ENCODE data around the gene CDC42BPB.

The CDC42BPB gene

GRCh38 chr14:103019826-103020225 is 37.5 kb downstream of the CDC42BPB start:
- peak; percentile 29 for DNase-seq (ENCODE audit: low spot score)

- no peak for DNase-seq (ENCODE audit: low spot score)
These were observed 38.1 kb downstream of the CDC42BPB start for GRCh38 chr14:103019236-103019635.

GRCh38 chr14:103016594-103016993 is 40.8 kb downstream of the CDC42BPB start:
- no peak for DNase-seq (ENCODE audit: low spot score)

GRCh38 chr14:103016071-103016470 is 41.3 kb downstream of the CDC42BPB start:
- no peak for DNase-seq (ENCODE audit: low spot score)

GRCh38 chr14:103015426-103015825 is 41.9 kb downstream of the CDC42BPB start:
- DNase-seq (ENCODE audit: low spot score), result no peak

- peak; percentile 79 for DNase-seq (ENCODE audit: low spot score)
These were observed 42.7 kb downstream of the CDC42BPB start for GRCh38 chr14:103014466-103015228.

GRCh38 chr14:103013028-103013427 is 44.3 kb downstream of the CDC42BPB start:
- no peak for DNase-seq (ENCODE audit: low spot score)

GRCh38 chr14:103009559-103009958 is 47.8 kb downstream of the CDC42BPB start:
- DNase-seq (ENCODE audit: low spot score), result no peak

- DNase-seq (ENCODE audit: low spot score), result no peak
These were observed 48.5 kb downstream of the CDC42BPB start for GRCh38 chr14:103008768-103009357.

GRCh38 chr14:103008126-103008525 is 49.2 kb downstream of the CDC42BPB start:
- no peak for DNase-seq (ENCODE audit: low spot score)

GRCh38 chr14:103007555-103007954 is 49.8 kb downstream of the CDC42BPB start:
- DNase-seq (ENCODE audit: low spot score), result no peak

- no peak for DNase-seq (ENCODE audit: low spot score)
These were observed 50.3 kb downstream of the CDC42BPB start for GRCh38 chr14:103006991-103007520.

GRCh38 chr14:103006106-103006505 is 51.2 kb downstream of the CDC42BPB start:
- DNase-seq (ENCODE audit: low spot score), result no peak

GRCh38 chr14:103003850-103004249 is 53.5 kb downstream of the CDC42BPB start:
- no peak for DNase-seq (ENCODE audit: low spot score)

- no peak for DNase-seq (ENCODE audit: low spot score)
These were observed 54.1 kb downstream of the CDC42BPB start for GRCh38 chr14:103003351-103003615.

- no peak for DNase-seq (ENCODE audit: low spot score)
These were observed 54.6 kb downstream of the CDC42BPB start for GRCh38 chr14:103002578-103003350.

GRCh38 chr14:103001651-103002396 is 55.5 kb downstream of the CDC42BPB start:
- DNase-seq (ENCODE audit: low spot score), result no peak

GRCh38 chr14:103001226-103001625 is 56.1 kb downstream of the CDC42BPB start:
- DNase-seq (ENCODE audit: low spot score), result no peak

GRCh38 chr14:103000291-103000921 is 56.9 kb downstream of the CDC42BPB start:
- DNase-seq (ENCODE audit: low spot score), result no peak

GRCh38 chr14:102999227-102999895 is 58.0 kb downstream of the CDC42BPB start:
- no peak for DNase-seq (ENCODE audit: low spot score)

GRCh38 chr14:102998393-102998792 is 59.0 kb downstream of the CDC42BPB start:
- DNase-seq (ENCODE audit: low spot score), result no peak
